GM12878 (cell line): ENCODE data around the gene MC3R. TPM values are rescaled to one million over a fixed set of nuclear protein-coding genes. Genes with fewer than 3 reads are reported as not detected.

ENCODE experiments used
- ATAC-seq: fragments of 200-7000 bp; cut with Tn5 transposase; 3 replicates; pipeline ENCODE4 v1.9.1; 2020; ENCODE audit warnings: mild to moderate bottlenecking, moderate library complexity
- BruUV-seq: library from RNA; stranded (reverse); fragments of 400-500 nt; replicated peaks from 2 replicates; lab custom pipeline; 2021; lab: Mats Ljungman, UMichigan
- CTCF ChIA-PET: fragments of 300-600 bp; sonication (Branson Sonifier 250); formaldehyde crosslinking; extraction: SDS; loops from one replicate; lab custom pipeline; 2021; ENCODE audit warnings: inconsistent platforms; lab: Yijun Ruan, JAX
- POLR2A ChIA-PET: fragments of 350-600 bp; formaldehyde crosslinking; extraction: SDS; loops from one replicate; lab custom pipeline; 2021; ENCODE audit warnings: inconsistent platforms; lab: Charles Lee
- RAD21 ChIA-PET: fragments of 300-600 bp; sonication (Branson Sonifier 250); formaldehyde crosslinking; loops from one replicate; lab custom pipeline; 2023; ENCODE audit warnings: antibody characterized with exemption; ENCODE audit not compliant: unreplicated experiment; lab: Charles Lee
- SMC1A ChIA-PET: fragments of 300-600 bp; sonication (Branson Sonifier 250); formaldehyde crosslinking; loops from one replicate; lab custom pipeline; 2023; ENCODE audit not compliant: unreplicated experiment, uncharacterized antibody; lab: Charles Lee
- DNase-seq: peaks from one replicate; pipeline ENCODE4 v3.0.0-alpha.2; 2011; ENCODE audit warnings: low read depth, low spot score
- FAIRE-seq: peaks from 3 replicates; lab custom pipeline; 2011; peaks lifted over from hg19 to GRCh38; lab: Jason Lieb, UNC
- H2AFZ ChIP-seq: 2 replicates; pipeline ENCODE4 v1.6.0; 2011; ENCODE audit warnings: low read depth, low read length, control low read depth; ENCODE audit not compliant: control insufficient read depth
- H3K27ac ChIP-seq: 2 replicates; pipeline ENCODE4 v1.5.1; 2011; ENCODE audit warnings: control low read depth; ENCODE audit not compliant: control insufficient read depth, insufficient read depth
- H3K27me3 ChIP-seq, 2 experiments: replicated peaks in 1 of 2; 2 replicates each; pipeline versions ENCODE4 v1.6.0 to v1.6.1; 2011; ENCODE audit warnings: low read length in 1 of 2; ENCODE audit not compliant: control insufficient read depth in 2 of 2, insufficient read depth in 2 of 2
- H3K36me3 ChIP-seq, 2 experiments: 2 replicates each; pipeline ENCODE4 v1.5.1; 2011; ENCODE audit warnings: low read length in 1 of 2; ENCODE audit not compliant: control insufficient read depth in 2 of 2, insufficient read depth in 2 of 2
- H3K4me1 ChIP-seq: 2 replicates; pipeline ENCODE4 v1.6.1; 2011; ENCODE audit warnings: mild to moderate bottlenecking, low read length, moderate library complexity, mixed read lengths; ENCODE audit not compliant: control insufficient read depth, insufficient read depth
- H3K4me2 ChIP-seq: 2 replicates; pipeline ENCODE4 v1.6.0; 2011; ENCODE audit warnings: control low read depth; ENCODE audit not compliant: control insufficient read depth, insufficient read depth
- H3K4me3 ChIP-seq: fragments of 200-600 bp; sonication (generic); 2 replicates; pipeline ENCODE4 v1.5.1; 2016
- H3K79me2 ChIP-seq: 2 replicates; pipeline ENCODE4 v1.6.0; 2011; ENCODE audit warnings: low read length; ENCODE audit not compliant: control insufficient read depth, insufficient read depth
- H3K9ac ChIP-seq: 2 replicates; pipeline ENCODE4 v1.8.0; 2011; ENCODE audit warnings: low read length, control low read depth, mixed read lengths; ENCODE audit not compliant: control insufficient read depth, insufficient read depth
- H3K9me3 ChIP-seq: replicated peaks from 3 replicates; pipeline ENCODE4 v1.5.1; 2011; ENCODE audit warnings: mild to moderate bottlenecking, low read length; ENCODE audit not compliant: control insufficient read depth, insufficient read depth
- H4K20me1 ChIP-seq: 2 replicates; pipeline ENCODE4 v1.6.0; 2011; ENCODE audit not compliant: control insufficient read depth, insufficient read depth
- CHD4 ChIP-seq: fragments of 200-600 bp; sonication (generic); IDR thresholded peaks from 2 replicates; pipeline ENCODE4 v1.6.1; 2016; ENCODE audit warnings: mild to moderate bottlenecking
- CREB1 ChIP-seq: IDR thresholded peaks from 2 replicates; pipeline ENCODE4 v1.6.1; 2012; ENCODE audit warnings: low read depth, mild to moderate bottlenecking, inconsistent platforms
- EP300 ChIP-seq, 2 experiments: fragments of 150-350 bp in 1 of 2; IDR thresholded peaks; 2 replicates each; pipeline ENCODE4 v1.6.1; 2011 to 2012; ENCODE audit warnings: low read depth in 2 of 2, low read length in 2 of 2, borderline replicate concordance in 1 of 2, improper control_type of control experiment in 1 of 2, inconsistent platforms in 1 of 2; ENCODE audit not compliant: control insufficient read depth in 1 of 2
- IRF5 ChIP-seq: fragments of 450-650 bp; IDR thresholded peaks from 2 replicates; pipeline ENCODE4 v1.6.1; 2017; ENCODE audit warnings: borderline replicate concordance
- MYC ChIP-seq: IDR thresholded peaks from 2 replicates; pipeline ENCODE4 v1.6.1; 2011; ENCODE audit warnings: mild to moderate bottlenecking, low read length, moderate library complexity, inconsistent platforms; ENCODE audit not compliant: insufficient read depth, insufficient replicate concordance, insufficient read length, severe bottlenecking
- PBX3 ChIP-seq: IDR thresholded peaks from 2 replicates; pipeline ENCODE4 v1.6.1; 2011; ENCODE audit warnings: mild to moderate bottlenecking, low read depth, low read length, moderate library complexity; ENCODE audit not compliant: insufficient replicate concordance
- POLR2A ChIP-seq: IDR thresholded peaks from 2 replicates; pipeline ENCODE4 v1.6.1; 2011; ENCODE audit warnings: low read depth, mild to moderate bottlenecking, low read length
- POLR2AphosphoS5 ChIP-seq: IDR thresholded peaks from 2 replicates; pipeline ENCODE4 v1.6.1; 2011; ENCODE audit warnings: mild to moderate bottlenecking, low read length, inconsistent platforms
- RELA ChIP-seq: fragments of 450-650 bp; IDR thresholded peaks from 2 replicates; pipeline ENCODE4 v1.8.0; 2014; ENCODE audit warnings: borderline replicate concordance; ENCODE audit not compliant: partially characterized antibody
- SIN3A ChIP-seq: IDR thresholded peaks from 2 replicates; pipeline ENCODE4 v1.6.1; 2012; ENCODE audit warnings: low read depth, low read length, improper control_type of control experiment
- STAT1 ChIP-seq: fragments of 450-650 bp; conservative IDR thresholded peaks from 2 replicates; pipeline ENCODE4 v1.6.1; 2014; ENCODE audit warnings: antibody characterized with exemption, mild to moderate bottlenecking
- SUPT20H ChIP-seq: IDR thresholded peaks from 2 replicates; pipeline ENCODE4 v1.6.1; 2011; ENCODE audit warnings: low read depth, mild to moderate bottlenecking, low read length, moderate library complexity, borderline replicate concordance; ENCODE audit not compliant: control insufficient read depth
- TCF12 ChIP-seq: IDR thresholded peaks from 2 replicates; pipeline ENCODE4 v1.6.1; 2011; ENCODE audit warnings: low read depth, mild to moderate bottlenecking, low read length
- WGBS: methylation state at CpG from one replicate; pipeline ENCODE4 v1.1.6; 2016; ENCODE audit warnings: low lambda C conversion rate; ENCODE audit not compliant: insufficient replicate concordance, insufficient coverage; ENCODE audit errors: missing lambda C conversion rate; 5-methylcytosine and 5-hydroxymethylcytosine counted together
- in situ Hi-C: fragments of 300-500 bp; cut with MboI; formaldehyde crosslinking; loops from 9 replicates; pipeline ENCODE4 v1.14.3; 2018; ENCODE audit warnings: mixed read lengths
- intact Hi-C: fragments of 100-400 bp; cut with micrococcal nuclease; formaldehyde crosslinking; loops from one replicate; pipeline ENCODE4 v1.14.2; 2022; ENCODE audit not compliant: unreplicated experiment
- polyA plus RNA-seq, 11 experiments: library from polyadenylated mRNA; depleted of rRNA in 4 of 11; unstranded in 6 of 11; stranded (reverse) in 5 of 11; fragments of >200 nt; fragmentation: Nextera tagmentation in 4 of 11; fragmentation: Illumina TruSeq in 1 of 11; extraction: Ambion mirVana in 4 of 11; extraction: Trizol in 1 of 11; gene quantifications; 1 replicate in 1 of 11; 2 replicates in 10 of 11; pipeline versions ENCODE4 v1.2.1 to v1.2.3, GENCODE V29; 2011 to 2016; ENCODE audit warnings: inconsistent platforms in 2 of 11, missing spikeins in 2 of 11, low read depth in 1 of 11
- total RNA-seq, 4 experiments: library from RNA; depleted of rRNA in 3 of 4; stranded (reverse); fragments of >200 nt in 3 of 4; fragmentation: Illumina TruSeq in 1 of 4; extraction: Trizol in 1 of 4; gene quantifications; 2 replicates each; pipeline versions ENCODE4 v1.2.1 to v1.2.3, GENCODE V29; 2013 to 2021
- TF ChIP-seq, protein P1 (sequence below): fragments of 450-650 bp; formaldehyde crosslinking; IDR thresholded peaks from 2 replicates; pipeline ENCODE4 v1.5.0; 2022; ENCODE audit warnings: mild to moderate bottlenecking, missing genetic modification characterization
- TF ChIP-seq, protein P2 (sequence below): fragments of 450-650 bp; IDR thresholded peaks from 2 replicates; pipeline ENCODE4 v1.6.1; 2017; ENCODE audit warnings: mild to moderate bottlenecking
- TF ChIP-seq, protein P3 (sequence below): fragments of 450-650 bp; IDR thresholded peaks from 2 replicates; pipeline ENCODE4 v1.6.1; 2016; ENCODE audit warnings: mild to moderate bottlenecking

The MC3R gene
- total and polyA plus RNA-seq, 10 of the 15 experiments (the other 5 are each of a cell fraction or from before 2014, with no cell fraction given), result not detected

GRCh38 chr20:56208121-56208520, 40.4 kb upstream of the MC3R start:
- intact Hi-C loops (no loop called here), in situ Hi-C loops (no loop called here)
- CTCF ChIA-PET, result no interaction called here
- no peak overlapping the region for H2AFZ ChIP-seq
- RAD21 ChIA-PET, result no interaction called here
- POLR2A ChIA-PET, result no interaction called here
- no peaks in the 10 kb centered on the region for H3K36me3 ChIP-seq
- FAIRE-seq (no peak), ATAC-seq (no peak), DNase-seq (no peak)
- H3K4me1 ChIP-seq, result no peaks in the 10 kb centered on the region
- BruUV-seq, result no TSS peak
- H3K79me2 ChIP-seq, result no peaks in the 10 kb centered on the region
- no peaks in the 10 kb centered on the region for H3K27me3 ChIP-seq
- no peaks in the 10 kb centered on the region for H3K9me3 ChIP-seq
- no peaks in the 10 kb centered on the region for H4K20me1 ChIP-seq
- no peak overlapping the region for H3K9ac ChIP-seq
- H3K4me3 ChIP-seq, result no peak overlapping the region
- H3K27ac ChIP-seq, result no peak overlapping the region
- SMC1A ChIA-PET, result no interaction called here
- H3K4me2 ChIP-seq, result no peak overlapping the region
- 14% methylated on average over 1 of the region's 1 CpG for WGBS
- TF ChIP-seq MYC (no peak), CHD4 (no peak), SIN3A (no peak), EP300 (IDR thresholded peaks at IDR 0.05; ENCODE audit: borderline replicate concordance in 1 of 2, control insufficient read depth in 1 of 2, low read depth in 2 of 2, low read length in 2 of 2) (no peak), STAT1 (no peak), RELA (no peak), CREB1 (no peak), IRF5 (no peak), TCF12 (no peak), SUPT20H (no peak), PBX3 (no peak), POLR2A (no peak), POLR2AphosphoS5 (no peak)
- TF ChIP-seq, protein P1, sequence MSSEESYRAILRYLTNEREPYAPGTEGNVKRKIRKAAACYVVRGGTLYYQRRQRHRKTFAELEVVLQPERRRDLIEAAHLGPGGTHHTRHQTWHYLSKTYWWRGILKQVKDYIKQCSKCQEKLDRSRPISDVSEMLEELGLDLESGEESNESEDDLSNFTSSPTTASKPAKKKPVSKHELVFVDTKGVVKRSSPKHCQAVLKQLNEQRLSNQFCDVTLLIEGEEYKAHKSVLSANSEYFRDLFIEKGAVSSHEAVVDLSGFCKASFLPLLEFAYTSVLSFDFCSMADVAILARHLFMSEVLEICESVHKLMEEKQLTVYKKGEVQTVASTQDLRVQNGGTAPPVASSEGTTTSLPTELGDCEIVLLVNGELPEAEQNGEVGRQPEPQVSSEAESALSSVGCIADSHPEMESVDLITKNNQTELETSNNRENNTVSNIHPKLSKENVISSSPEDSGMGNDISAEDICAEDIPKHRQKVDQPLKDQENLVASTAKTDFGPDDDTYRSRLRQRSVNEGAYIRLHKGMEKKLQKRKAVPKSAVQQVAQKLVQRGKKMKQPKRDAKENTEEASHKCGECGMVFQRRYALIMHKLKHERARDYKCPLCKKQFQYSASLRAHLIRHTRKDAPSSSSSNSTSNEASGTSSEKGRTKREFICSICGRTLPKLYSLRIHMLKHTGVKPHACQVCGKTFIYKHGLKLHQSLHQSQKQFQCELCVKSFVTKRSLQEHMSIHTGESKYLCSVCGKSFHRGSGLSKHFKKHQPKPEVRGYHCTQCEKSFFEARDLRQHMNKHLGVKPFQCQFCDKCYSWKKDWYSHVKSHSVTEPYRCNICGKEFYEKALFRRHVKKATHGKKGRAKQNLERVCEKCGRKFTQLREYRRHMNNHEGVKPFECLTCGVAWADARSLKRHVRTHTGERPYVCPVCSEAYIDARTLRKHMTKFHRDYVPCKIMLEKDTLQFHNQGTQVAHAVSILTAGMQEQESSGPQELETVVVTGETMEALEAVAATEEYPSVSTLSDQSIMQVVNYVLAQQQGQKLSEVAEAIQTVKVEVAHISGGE, result no peak
- TF ChIP-seq, protein P2, sequence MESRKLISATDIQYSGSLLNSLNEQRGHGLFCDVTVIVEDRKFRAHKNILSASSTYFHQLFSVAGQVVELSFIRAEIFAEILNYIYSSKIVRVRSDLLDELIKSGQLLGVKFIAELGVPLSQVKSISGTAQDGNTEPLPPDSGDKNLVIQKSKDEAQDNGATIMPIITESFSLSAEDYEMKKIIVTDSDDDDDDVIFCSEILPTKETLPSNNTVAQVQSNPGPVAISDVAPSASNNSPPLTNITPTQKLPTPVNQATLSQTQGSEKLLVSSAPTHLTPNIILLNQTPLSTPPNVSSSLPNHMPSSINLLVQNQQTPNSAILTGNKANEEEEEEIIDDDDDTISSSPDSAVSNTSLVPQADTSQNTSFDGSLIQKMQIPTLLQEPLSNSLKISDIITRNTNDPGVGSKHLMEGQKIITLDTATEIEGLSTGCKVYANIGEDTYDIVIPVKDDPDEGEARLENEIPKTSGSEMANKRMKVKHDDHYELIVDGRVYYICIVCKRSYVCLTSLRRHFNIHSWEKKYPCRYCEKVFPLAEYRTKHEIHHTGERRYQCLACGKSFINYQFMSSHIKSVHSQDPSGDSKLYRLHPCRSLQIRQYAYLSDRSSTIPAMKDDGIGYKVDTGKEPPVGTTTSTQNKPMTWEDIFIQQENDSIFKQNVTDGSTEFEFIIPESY, result no peak
- TF ChIP-seq, protein P3, sequence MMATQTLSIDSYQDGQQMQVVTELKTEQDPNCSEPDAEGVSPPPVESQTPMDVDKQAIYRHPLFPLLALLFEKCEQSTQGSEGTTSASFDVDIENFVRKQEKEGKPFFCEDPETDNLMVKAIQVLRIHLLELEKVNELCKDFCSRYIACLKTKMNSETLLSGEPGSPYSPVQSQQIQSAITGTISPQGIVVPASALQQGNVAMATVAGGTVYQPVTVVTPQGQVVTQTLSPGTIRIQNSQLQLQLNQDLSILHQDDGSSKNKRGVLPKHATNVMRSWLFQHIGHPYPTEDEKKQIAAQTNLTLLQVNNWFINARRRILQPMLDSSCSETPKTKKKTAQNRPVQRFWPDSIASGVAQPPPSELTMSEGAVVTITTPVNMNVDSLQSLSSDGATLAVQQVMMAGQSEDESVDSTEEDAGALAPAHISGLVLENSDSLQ, result no peak
